IPS-20b (cell line): ENCODE results near the gene ZFPM1.
"Not testable (repeated sequence)": the region's sequence is repeated elsewhere in the genome, so short reads cannot be mapped to it uniquely, and the experiment has no call there.

ENCODE experiments used
- H3K27ac ChIP-seq: one replicate; pipeline ENCODE4 v1.5.1; 2013; ENCODE audit warnings: low read length
- H3K27me3 ChIP-seq: 2 replicates; pipeline ENCODE4 v1.6.1; 2013; ENCODE audit warnings: mild to moderate bottlenecking, low read length, inconsistent platforms; ENCODE audit not compliant: insufficient read depth
- H3K36me3 ChIP-seq: 2 replicates; pipeline ENCODE4 v1.6.1; 2013; ENCODE audit warnings: low read depth, mild to moderate bottlenecking, inconsistent platforms, low read length, moderate library complexity; ENCODE audit not compliant: insufficient read depth
- H3K4me1 ChIP-seq: 2 replicates; pipeline ENCODE4 v1.6.1; 2013; ENCODE audit warnings: mild to moderate bottlenecking, control low read depth, inconsistent platforms, low read length, moderate library complexity; ENCODE audit not compliant: insufficient read depth
- H3K4me3 ChIP-seq: 2 replicates; pipeline ENCODE4 v1.5.1; 2013; ENCODE audit warnings: mild to moderate bottlenecking, low read length, inconsistent platforms
- H3K9ac ChIP-seq: 2 replicates; pipeline ENCODE4 v1.6.1; 2013; ENCODE audit warnings: low read depth, mild to moderate bottlenecking, inconsistent platforms, low read length, moderate library complexity
- H3K9me3 ChIP-seq: 2 replicates; pipeline ENCODE4 v1.6.1; 2013; ENCODE audit warnings: mild to moderate bottlenecking, low read depth, low read length, inconsistent platforms; ENCODE audit not compliant: insufficient read depth

ZFPM1 gene

GRCh38 chr16:88511906-88512305 is 58.8 kb downstream of the ZFPM1 start:
- no peaks in the 10 kb centered on the region for H3K9me3 ChIP-seq

GRCh38 chr16:88512728-88513696 is 59.9 kb downstream of the ZFPM1 start:
- no peaks in the 10 kb centered on the region for H3K36me3 ChIP-seq
- H3K9ac ChIP-seq: no peak overlapping the region
- H3K27me3 ChIP-seq: no peaks in the 10 kb centered on the region
- no peak overlapping the region for H3K27ac ChIP-seq
- no peaks in the 10 kb centered on the region for H3K4me1 ChIP-seq
- H3K9me3 ChIP-seq: no peaks in the 10 kb centered on the region
- no peak overlapping the region for H3K4me3 ChIP-seq

More at GRCh38 chr16:88511906-88512305, 58.8 kb downstream of the ZFPM1 start:
- Histone ChIP-seq H3K27me3 (no peaks in the 10 kb centered on the region), H3K27ac (no peak overlapping the region), H3K36me3 (no peaks in the 10 kb centered on the region), H3K9ac (no peak overlapping the region), H3K4me3 (no peak overlapping the region), H3K4me1 (no peaks in the 10 kb centered on the region)

GRCh38 chr16:88514070-88514469 is 61.0 kb downstream of the ZFPM1 start:
- no peak overlapping the region for H3K27ac ChIP-seq
- H3K27me3 ChIP-seq: no peaks in the 10 kb centered on the region
- no peaks in the 10 kb centered on the region for H3K36me3 ChIP-seq
- no peaks in the 10 kb centered on the region; the same call in 1 of the 2 replicates for H3K9me3 ChIP-seq
- H3K9ac ChIP-seq: no peak overlapping the region
- H3K4me1 ChIP-seq: no peaks in the 10 kb centered on the region
- H3K4me3 ChIP-seq: no peak overlapping the region

DNA sequence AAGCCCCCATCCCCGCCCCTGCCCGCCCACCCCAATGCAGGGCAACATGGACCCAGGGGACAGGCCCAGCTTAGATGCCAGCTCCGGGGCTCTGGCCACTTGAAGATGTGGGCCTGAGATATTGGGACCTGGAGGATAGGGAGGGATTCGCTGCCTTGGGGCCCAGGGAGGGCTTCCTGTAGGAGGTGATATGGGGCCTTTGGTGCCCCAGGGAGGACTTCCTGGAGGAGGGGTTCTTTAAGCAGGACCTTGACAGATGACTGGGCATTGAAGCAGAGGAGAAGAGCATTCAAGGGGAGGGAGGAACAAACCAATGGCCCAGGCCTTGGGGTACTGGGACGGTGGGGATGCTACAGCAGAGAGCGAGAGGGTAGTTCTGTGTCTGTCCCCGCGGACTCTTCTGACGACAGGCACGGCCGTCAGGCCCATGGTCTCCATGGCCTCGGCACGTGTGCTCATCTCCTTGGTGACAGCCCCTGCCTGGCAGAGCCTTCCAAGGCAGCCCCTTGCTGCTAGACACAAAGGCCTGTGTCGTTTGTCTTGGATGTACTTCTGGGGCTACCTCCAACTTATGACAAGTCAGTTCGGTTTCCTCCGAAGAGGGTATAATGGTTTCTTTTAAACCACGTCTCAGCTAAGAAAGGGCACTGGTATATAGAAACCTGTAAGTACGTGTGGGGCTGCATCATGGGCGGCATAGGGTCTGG is 61.6 kb downstream of the ZFPM1 start:
- no peak overlapping the region for H3K4me3 ChIP-seq
- no peaks in the 10 kb centered on the region for H3K4me1 ChIP-seq
- H3K27ac ChIP-seq: no peak overlapping the region
- H3K9me3 ChIP-seq: no peaks in the 10 kb centered on the region; the same call in 1 of the 2 replicates
- H3K9ac ChIP-seq: no peak overlapping the region
- H3K36me3 ChIP-seq: no peaks in the 10 kb centered on the region
- no peaks in the 10 kb centered on the region for H3K27me3 ChIP-seq

- no peak overlapping the region for H3K9ac ChIP-seq
- no peak overlapping the region for H3K4me3 ChIP-seq
- H3K27me3 ChIP-seq: no peaks in the 10 kb centered on the region
- H3K27ac ChIP-seq: no peak overlapping the region
- H3K36me3 ChIP-seq: no peaks in the 10 kb centered on the region
- H3K9me3 ChIP-seq: no peaks in the 10 kb centered on the region; the same call in 1 of the 2 replicates
- H3K4me1 ChIP-seq: no peaks in the 10 kb centered on the region
Observed at GRCh38 chr16:88515371-88515770, 62.3 kb downstream of the ZFPM1 start.

DNA sequence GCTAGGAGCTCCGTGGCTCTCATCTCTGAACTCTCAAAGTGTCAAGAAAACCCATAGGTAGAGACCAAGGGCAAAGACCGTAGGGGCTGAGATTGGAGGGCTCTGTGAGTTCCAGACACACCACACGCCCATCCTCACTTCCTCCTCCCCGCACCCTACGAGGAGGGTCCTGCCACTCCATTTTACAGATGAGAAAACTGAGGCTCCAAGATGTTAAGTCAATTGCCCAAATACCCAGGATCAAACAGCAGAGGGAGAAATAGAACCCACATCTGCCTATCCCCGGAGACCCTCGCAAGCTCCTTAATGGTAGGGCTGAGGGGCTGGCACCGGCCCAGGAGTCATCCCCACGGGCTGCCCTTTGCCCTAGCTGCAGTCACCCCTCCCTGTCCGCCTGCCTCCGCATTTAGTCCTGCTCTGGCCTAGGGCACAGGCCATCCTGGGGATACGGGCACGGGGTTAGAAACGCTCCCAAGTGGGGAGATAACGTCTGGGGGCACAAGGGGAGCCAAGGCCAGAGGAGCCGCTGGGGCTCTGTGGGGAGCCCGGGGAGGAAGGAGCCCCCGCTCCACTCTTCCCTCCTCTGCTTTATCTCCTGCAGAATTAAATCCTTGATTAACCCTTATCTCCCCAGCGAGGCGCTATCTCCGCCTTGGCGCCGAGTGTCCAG is 63.0 kb downstream of the ZFPM1 start:
- Histone ChIP-seq H3K4me1 (no peaks in the 10 kb centered on the region), H3K9ac (no peak overlapping the region), H3K9me3 (no peaks in the 10 kb centered on the region; the same call in 1 of the 2 replicates), H3K4me3 (no peak overlapping the region), H3K27ac (no peak overlapping the region), H3K36me3 (no peaks in the 10 kb centered on the region), H3K27me3 (no peaks in the 10 kb centered on the region)

DNA sequence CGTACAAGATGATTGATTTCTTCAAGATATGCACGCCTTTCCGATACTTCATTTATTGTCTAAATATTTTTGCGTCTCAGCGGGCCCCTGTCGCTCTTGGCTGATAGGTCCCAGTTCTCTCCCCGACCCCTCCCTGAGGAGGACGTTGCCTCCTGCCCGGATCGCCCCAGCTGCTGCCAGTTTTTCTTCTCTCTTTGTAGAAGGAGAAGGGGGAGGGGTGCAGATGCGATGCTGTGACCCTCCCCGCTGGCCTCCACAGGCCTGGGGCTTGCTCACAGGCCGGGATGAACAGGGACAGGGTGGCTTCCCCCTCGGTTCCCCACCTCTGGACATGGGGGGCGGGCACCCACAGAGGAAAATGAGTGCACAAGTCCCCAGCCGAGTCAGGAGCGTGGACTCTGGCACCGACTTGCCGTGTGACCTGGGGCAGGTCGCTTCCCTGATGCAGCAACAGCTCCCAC is 63.6 kb downstream of the ZFPM1 start:
- Histone ChIP-seq H3K9ac (no peak overlapping the region), H3K4me3 (no peak overlapping the region), H3K36me3 (no peaks in the 10 kb centered on the region), H3K9me3 (no peaks in the 10 kb centered on the region; the same call in 1 of the 2 replicates), H3K4me1 (no peaks in the 10 kb centered on the region), H3K27ac (no peak overlapping the region), H3K27me3 (no peaks in the 10 kb centered on the region)

DNA sequence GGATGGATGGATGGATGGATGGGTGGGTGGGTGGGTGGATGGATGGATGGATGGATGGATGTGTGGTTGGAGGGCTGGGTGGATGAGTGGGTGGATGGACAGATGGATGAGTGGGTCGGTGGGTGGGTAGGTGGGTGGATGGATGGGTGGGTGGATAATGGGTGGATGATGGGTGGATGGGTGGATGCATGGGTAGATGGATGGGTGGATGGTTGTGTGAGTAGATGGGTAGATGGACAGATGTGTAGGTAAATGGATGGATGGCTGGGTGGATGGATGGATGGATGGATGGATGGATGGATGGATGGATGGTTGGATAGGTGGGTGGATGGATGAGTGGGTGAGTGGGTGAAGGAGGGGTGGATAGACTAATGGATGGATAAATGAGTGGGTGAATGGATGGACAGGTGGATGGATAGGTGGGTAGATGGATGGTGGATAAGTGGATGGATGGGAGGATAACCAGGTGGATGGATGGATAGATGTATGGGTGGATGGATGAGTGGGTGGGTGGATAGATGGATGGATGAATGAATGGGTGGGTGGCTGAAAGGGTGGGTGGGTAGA is 64.2 kb downstream of the ZFPM1 start:
- not testable (repeated sequence) for H3K27ac ChIP-seq, H3K9ac ChIP-seq, H3K4me3 ChIP-seq, H3K9me3 ChIP-seq, H3K36me3 ChIP-seq, H3K4me1 ChIP-seq, H3K27me3 ChIP-seq

DNA sequence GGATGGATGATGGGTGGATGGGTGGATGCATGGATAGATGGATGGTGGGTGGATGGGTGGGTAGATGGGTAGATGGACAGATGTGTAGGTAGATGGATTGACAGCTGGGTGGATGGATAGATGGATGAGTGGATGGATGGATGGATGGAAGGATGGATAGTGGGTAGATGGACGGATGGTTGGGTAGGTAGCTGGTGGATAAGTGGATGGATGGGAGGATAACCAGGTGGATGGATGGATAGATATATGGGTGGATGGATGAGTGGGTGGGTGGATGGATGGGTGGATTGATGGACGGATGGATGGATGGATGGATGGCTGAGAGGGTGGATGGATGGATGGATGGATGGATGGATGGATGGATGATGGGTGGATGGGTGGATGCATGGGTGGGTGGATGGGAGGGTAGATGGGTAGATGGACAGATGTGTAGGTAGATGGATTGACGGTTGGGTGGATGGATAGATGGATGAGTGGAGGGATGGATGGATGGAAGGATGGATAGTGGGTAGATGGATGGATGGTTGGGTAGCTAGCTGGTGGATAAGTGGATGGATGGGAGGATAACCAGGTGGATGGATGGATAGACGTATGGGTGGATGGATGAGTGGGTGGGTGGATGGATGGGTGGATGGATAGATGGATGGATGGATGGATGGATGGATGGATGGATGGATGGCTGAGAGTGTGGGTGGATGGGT is 65.5 kb downstream of the ZFPM1 start:
- H3K27ac ChIP-seq, H3K36me3 ChIP-seq, H3K4me1 ChIP-seq, H3K9ac ChIP-seq, H3K4me3 ChIP-seq, H3K9me3 ChIP-seq, H3K27me3 ChIP-seq: not testable (repeated sequence)

GRCh38 chr16:88519240-88519639 is 66.2 kb downstream of the ZFPM1 start:
- Histone ChIP-seq H3K4me1 (no peaks in the 10 kb centered on the region), H3K9ac (no peak overlapping the region), H3K9me3 (no peaks in the 10 kb centered on the region; the same call in 1 of the 2 replicates), H3K36me3 (no peaks in the 10 kb centered on the region), H3K4me3 (no peak overlapping the region), H3K27ac (no peak overlapping the region), H3K27me3 (no peaks in the 10 kb centered on the region)
